HG03045 (cell line): ENCODE measurements around the gene LRRFIP2.
"Not testable (repeated sequence)": the region's sequence is repeated elsewhere in the genome, so short reads cannot be mapped to it uniquely, and the experiment has no call there.

ENCODE experiments used
- ATAC-seq: cut with Tn5 transposase; IDR thresholded peaks from one replicate; pipeline ENCODE4 v1.9.1; 2021; ENCODE audit warnings: mild to moderate bottlenecking, moderate library complexity; ENCODE audit not compliant: unreplicated experiment

LRRFIP2 gene

GRCh38 chr3:37174532-37175126 is at the start of gene LRRFIP2:
Gene LRRFIP2, minus strand, starts transcription at chr3:37174582. Its CDS starts 25,599 bp downstream, at chr3:37148983.
- ATAC-seq = no peak

DNA sequence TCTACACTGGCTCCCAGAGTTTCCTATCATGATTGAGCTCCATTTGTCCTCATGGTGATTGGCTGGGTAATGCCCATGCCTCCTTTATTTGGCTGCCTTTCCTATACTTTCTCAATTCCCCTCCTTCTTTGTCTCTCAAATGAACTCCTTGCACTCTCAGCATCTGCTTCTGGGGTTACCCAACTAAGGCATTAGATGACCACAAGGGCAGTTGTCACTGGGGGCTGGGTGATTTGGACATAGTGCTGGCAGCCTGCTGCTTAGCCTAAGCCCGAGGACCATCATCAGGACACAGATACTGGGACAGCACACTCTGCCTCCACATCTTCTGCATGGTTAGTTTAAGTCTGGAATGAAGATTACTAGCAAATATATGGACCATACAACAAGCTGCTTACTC is 49.2 kb upstream of the LRRFIP2 start:
- no peak for ATAC-seq

DNA sequence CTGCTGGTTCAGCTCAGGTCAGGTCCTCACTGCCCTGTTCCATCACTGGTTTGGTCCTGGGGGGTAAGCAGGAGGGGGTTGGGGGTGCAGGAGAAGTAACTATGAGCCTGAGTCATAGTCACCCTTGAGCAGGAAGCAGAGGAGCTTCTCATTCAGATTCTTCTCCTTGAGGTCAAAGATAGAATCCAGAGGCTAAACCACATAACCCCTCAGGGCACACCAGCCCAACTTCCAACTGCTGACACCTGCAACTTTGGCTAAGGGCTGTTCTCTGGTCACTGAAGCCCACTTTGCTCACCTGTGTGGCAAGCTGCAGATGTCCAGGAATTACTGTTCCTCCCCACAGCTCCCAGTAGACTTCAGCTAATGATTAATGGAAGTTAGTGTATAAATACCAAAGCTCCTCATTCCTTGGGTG is 48.8 kb upstream of the LRRFIP2 start:
- no peak for ATAC-seq

DNA sequence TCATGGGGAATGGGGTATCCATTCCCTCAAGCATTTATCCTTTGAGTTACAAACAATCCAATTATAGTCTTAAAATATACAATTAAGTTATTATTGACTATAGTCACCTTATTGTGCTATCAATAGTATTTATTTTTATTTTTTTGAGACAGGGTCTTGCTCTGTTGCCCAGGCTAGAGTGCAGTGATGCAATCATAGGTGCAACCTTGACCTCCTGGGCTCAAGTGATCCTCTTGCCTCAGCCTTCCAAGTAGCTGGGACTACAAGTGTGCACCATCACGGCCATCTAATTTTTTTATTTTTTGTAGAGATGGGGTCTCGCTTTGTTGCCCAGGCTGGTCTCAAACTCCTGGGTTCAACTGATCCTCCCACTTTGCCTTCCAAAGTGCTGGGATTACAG is 48.2 kb upstream of the LRRFIP2 start:
- ATAC-seq = not testable (repeated sequence)

- no peak for ATAC-seq
Observed at GRCh38 chr3:37221407-37221806, 47.0 kb upstream of the LRRFIP2 start.

- ATAC-seq = no peak
Observed at GRCh38 chr3:37219266-37219665, 44.9 kb upstream of the LRRFIP2 start.

- no peak for ATAC-seq
Observed at GRCh38 chr3:37218206-37218605, 43.8 kb upstream of the LRRFIP2 start.

GRCh38 chr3:37217098-37217849 is 42.9 kb upstream of the LRRFIP2 start:
- no peak for ATAC-seq

DNA sequence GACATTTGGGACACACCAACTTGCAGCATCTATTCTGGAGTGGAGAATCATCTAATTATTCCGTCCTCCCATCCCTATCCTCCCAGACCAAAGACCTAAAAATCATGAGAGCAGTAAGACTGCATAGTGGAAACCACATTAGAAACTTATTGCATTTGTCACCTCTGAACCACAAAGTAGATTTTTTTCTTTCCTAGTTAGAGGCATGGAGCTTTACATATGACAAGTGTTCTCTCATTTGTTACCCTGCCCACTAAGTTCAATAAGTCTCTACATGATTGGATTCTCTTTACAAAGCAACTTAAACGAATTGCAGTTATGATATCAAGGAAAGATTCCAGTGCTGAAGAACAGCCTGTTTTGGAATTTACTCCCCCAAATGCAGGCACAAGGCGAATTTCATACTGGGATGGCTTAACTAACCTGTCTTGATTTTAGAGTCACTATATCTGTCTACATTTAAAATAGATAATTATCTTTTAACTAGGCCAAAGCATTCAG is 42.3 kb upstream of the LRRFIP2 start:
- no peak for ATAC-seq

DNA sequence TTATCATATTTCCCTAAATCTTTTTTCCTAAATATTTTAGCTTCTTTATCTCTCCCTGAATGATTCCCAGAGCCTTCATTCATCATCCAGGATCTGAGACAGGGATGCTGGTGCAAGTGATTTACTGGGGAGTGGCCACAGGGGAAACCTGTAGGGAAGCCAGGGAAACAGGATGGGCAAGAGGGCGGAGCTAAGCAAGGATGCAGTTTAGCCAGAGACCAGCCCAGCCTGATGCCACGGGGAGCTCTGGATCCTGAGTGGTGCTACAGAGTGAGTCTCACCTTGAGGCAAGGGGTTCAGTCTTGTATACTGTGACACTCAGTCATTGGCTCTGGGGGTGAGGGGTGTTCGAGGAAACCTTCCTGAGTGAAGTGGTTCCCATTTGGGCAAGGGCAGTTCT is 39.7 kb upstream of the LRRFIP2 start:
- ATAC-seq = no peak

DNA sequence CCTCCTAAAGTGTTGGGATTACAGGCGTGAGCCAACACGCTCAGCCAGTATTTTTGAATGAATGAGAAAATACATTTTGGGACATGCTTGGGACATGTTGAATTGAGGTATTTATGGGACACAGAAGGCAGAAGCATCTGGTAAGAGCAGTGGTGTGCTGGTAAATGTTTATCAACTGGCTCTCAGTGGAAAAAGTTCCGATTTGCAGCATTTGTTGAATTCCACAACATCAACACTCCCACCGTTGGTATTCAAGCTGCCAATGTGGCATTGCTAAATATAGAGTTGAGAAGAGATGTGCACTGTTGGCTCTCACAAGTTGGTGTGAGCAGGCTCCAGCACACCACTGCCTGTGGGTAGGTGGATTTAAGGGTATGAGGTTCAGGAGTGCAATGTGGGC is 35.8 kb upstream of the LRRFIP2 start:
- ATAC-seq = no peak

DNA sequence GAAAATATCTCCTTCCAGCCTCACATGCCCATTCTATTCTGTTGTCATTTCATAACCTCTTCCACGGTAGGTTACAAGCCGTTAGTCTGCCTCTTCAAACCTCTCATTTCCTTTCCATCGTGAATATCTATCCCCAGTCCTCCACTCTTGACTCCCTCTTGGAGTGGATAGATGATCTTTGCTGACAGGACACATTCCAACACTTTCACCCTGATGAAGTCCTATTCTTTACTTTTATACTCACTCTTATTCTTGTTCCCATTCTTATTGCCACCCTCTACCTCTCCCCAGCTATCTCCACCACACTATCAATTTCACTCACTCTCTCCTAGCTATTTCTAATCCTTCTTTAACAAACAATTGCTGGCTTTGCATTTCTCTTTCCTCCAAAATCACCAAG is 34.2 kb upstream of the LRRFIP2 start:
- ATAC-seq = not testable (repeated sequence)

DNA sequence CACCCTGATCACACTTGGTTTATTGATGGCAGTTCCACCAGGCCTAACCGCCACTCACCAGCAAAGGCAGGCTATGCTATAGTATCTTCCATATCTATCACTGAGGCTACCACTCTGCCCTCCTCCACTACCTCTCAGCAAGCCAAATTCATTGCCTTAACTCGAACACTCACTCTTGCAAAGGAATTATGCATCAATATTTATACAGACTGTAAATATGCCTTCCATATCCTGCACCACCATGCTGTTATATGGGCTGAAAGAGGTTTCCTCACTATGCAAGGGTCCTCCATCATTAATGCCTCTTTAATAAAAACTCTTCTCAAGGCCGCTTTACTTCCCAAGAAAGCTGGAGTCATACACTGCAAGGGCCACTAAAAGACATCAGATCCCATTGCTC is 33.6 kb upstream of the LRRFIP2 start:
- not testable (repeated sequence) for ATAC-seq

DNA sequence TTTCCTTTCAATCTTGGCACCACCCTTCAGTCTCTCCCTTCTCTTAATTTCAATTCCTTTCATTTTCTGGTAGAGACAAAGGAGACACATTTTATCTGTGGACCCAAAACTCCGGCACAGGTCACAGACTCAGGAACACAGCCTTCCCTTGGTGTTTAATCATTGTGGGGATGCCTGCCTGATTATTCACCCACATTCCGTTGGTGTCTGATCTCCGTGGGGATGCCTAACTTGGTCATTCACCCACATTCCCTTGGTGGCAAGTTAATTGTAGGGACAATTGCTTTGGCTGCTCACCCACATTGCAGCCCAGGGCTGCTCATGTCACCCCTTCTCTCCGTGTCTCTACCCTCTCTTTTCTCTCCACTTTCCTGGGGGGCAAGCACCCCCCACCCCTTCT is 31.7 kb upstream of the LRRFIP2 start:
- not testable (repeated sequence) for ATAC-seq

GRCh38 chr3:37204314-37204713 is 29.9 kb upstream of the LRRFIP2 start:
- ATAC-seq = no peak

- no peak for ATAC-seq
Observed at GRCh38 chr3:37202035-37202434, 27.7 kb upstream of the LRRFIP2 start.

- no peak for ATAC-seq
Observed at GRCh38 chr3:37200141-37200540, 25.8 kb upstream of the LRRFIP2 start.

- no peak for ATAC-seq
Observed at GRCh38 chr3:37198996-37199395, 24.6 kb upstream of the LRRFIP2 start.

GRCh38 chr3:37198547-37198946 is 24.2 kb upstream of the LRRFIP2 start:
- ATAC-seq = no peak

DNA sequence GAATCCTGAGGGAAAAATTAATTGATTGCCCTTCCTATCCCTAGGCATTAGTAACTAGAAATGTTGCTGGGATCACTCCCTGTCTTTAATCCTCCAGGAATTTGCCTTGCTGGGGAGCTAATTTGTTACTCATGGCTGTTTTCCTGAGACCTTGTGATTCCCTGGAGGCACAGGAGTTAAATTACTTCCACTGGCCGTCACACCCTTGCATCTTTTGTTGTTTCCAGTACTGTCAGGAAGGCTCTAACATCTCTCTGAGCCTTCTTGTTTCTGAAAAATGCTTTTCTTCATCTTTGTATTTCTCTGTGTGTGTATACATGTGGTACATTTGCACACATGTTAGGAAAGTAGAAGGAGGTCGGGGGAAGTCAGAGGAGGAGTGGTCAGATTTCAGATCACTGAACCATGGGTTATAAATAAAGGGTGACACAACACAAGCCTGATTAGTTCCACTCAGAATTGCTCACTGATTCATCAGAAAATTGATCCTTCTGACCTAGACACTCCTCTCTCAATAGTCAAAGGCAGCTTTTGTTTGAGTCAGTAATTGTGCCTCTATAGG is 23.5 kb upstream of the LRRFIP2 start:
- ATAC-seq = no peak

DNA sequence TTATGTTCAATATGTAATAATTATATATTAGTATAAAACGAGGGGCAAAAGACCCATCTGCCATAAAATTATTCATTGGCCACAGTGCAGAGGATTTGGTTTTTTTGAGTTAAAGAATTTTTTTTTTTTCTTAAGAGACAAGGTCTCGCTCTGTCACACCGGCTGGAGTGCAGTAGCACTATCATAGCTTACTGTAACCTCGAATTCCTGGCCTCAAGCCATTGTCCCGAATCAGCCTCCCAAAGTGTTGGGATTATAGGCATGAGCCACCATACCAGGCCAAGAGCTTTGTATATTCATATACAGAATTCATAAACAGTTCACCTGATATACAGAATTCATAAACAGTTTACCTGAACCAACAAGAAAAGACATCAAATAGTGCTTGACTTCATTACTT is 20.2 kb upstream of the LRRFIP2 start:
- ATAC-seq = no peak

DNA sequence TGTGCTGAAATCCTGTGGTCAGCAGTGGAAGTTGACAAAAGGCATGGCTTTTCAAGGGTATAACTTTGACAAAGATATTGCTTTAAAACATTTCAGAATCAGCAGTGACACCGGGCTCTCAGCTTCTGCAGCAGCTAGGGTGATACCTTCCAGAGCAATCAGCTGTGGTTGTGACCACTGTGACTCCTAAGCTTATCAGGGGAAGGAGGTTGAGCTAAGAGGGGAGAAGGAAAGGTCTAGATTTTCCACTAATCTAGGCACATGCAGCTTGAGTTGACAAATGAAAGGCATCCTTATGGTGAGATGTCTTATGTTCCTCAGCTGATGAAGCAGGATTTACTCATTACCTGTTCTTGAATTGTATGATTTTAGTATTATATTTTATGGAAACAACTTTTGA is 16.3 kb upstream of the LRRFIP2 start:
- ATAC-seq = no peak
